Ectodermal cell (in vitro differentiated cells): ENCODE results near the gene DLGAP3.

Experiments used
- H3K27ac ChIP-seq: 2 replicates; pipeline ENCODE4 v1.7.0; 2013; ENCODE audit warnings: mild to moderate bottlenecking, low read depth, low read length; ENCODE audit not compliant: insufficient read depth, poor library complexity, severe bottlenecking
- H3K27me3 ChIP-seq: 2 replicates; pipeline ENCODE4 v1.7.0; 2013; ENCODE audit warnings: mild to moderate bottlenecking, low read length; ENCODE audit not compliant: insufficient read depth, control insufficient read depth, poor library complexity, severe bottlenecking
- H3K36me3 ChIP-seq: one replicate; pipeline ENCODE4 v1.7.0; 2013; ENCODE audit warnings: low read length; ENCODE audit not compliant: control insufficient read depth, insufficient read depth
- H3K4me1 ChIP-seq: one replicate; pipeline ENCODE4 v1.7.0; 2013; ENCODE audit warnings: low read length; ENCODE audit not compliant: control insufficient read depth, insufficient read depth
- H3K4me3 ChIP-seq: 2 replicates; pipeline ENCODE4 v1.7.0; 2013; ENCODE audit warnings: low read depth, low read length, control low read depth; ENCODE audit not compliant: insufficient read depth
- H3K9me3 ChIP-seq: 2 replicates; pipeline ENCODE4 v1.7.0; 2013; ENCODE audit warnings: mild to moderate bottlenecking, low read length, moderate library complexity; ENCODE audit not compliant: control insufficient read depth
- WGBS, 2 experiments: methylation state at CpG; one replicate each; pipeline ENCODE4 v1.1.7; 2013; ENCODE audit warnings: missing lambda C conversion rate in 2 of 2; 5-methylcytosine and 5-hydroxymethylcytosine counted together

DLGAP3 gene

GRCh38 chr1:34843392-34844251 is 85.8 kb downstream of the DLGAP3 start:
- WGBS, 2 experiments: 54 to 61% methylated on average over 13 to 14 of the region's 14 CpGs
- Histone ChIP-seq H3K4me3 (no peak overlapping the region), H3K9me3 (no peaks in the 10 kb centered on the region), H3K36me3 (no peaks in the 10 kb centered on the region), H3K27me3 (no peaks in the 10 kb centered on the region), H3K27ac (peak overlapping the region; percentile 70), H3K4me1 (peaks cover 33% of the 10 kb centered on the region)

GRCh38 chr1:34842952-34843371 is 86.5 kb downstream of the DLGAP3 start:
- Histone ChIP-seq H3K4me1 (peaks cover 33% of the 10 kb centered on the region), H3K4me3 (no peak overlapping the region), H3K36me3 (no peaks in the 10 kb centered on the region), H3K27ac (no peak overlapping the region), H3K27me3 (no peaks in the 10 kb centered on the region), H3K9me3 (no peaks in the 10 kb centered on the region)
- WGBS, 2 experiments: 47 to 60% methylated on average over 4 of the region's 4 CpGs

GRCh38 chr1:34842073-34842472 is 87.4 kb downstream of the DLGAP3 start:
- Histone ChIP-seq H3K4me3 (no peak overlapping the region), H3K9me3 (no peaks in the 10 kb centered on the region), H3K4me1 (peaks cover 33% of the 10 kb centered on the region), H3K36me3 (no peaks in the 10 kb centered on the region), H3K27ac (no peak overlapping the region), H3K27me3 (no peaks in the 10 kb centered on the region)
- 70 to 83% methylated on average over 3 of the region's 3 CpGs for WGBS, 2 experiments

GRCh38 chr1:34840426-34840825 is 89.0 kb downstream of the DLGAP3 start:
- Histone ChIP-seq H3K9me3 (no peaks in the 10 kb centered on the region), H3K27ac (no peak overlapping the region), H3K36me3 (no peaks in the 10 kb centered on the region), H3K4me1 (peaks cover 32% of the 10 kb centered on the region), H3K4me3 (no peak overlapping the region), H3K27me3 (no peaks in the 10 kb centered on the region)
- 88 to 91% methylated on average over 3 of the region's 3 CpGs for WGBS, 2 experiments

- WGBS, 2 experiments: 86 to 88% methylated on average over 14 of the region's 14 CpGs
- Histone ChIP-seq H3K9me3 (no peaks in the 10 kb centered on the region), H3K36me3 (no peaks in the 10 kb centered on the region), H3K4me1 (peaks cover 25% of the 10 kb centered on the region), H3K27ac (no peak overlapping the region), H3K27me3 (no peaks in the 10 kb centered on the region), H3K4me3 (no peak overlapping the region)
Observed at GRCh38 chr1:34839526-34840305, 89.7 kb downstream of the DLGAP3 start.

GRCh38 chr1:34833711-34834110 is 95.7 kb downstream of the DLGAP3 start:
- WGBS, 2 experiments: 88 to 89% methylated on average over 1 of the region's 1 CpG
- Histone ChIP-seq H3K9me3 (no peaks in the 10 kb centered on the region), H3K4me3 (no peak overlapping the region), H3K27ac (no peak overlapping the region), H3K36me3 (no peaks in the 10 kb centered on the region), H3K27me3 (no peaks in the 10 kb centered on the region), H3K4me1 (no peaks in the 10 kb centered on the region)

GRCh38 chr1:34831721-34832246 is 97.7 kb downstream of the DLGAP3 start:
- Histone ChIP-seq H3K27ac (no peak overlapping the region), H3K27me3 (no peaks in the 10 kb centered on the region), H3K36me3 (no peaks in the 10 kb centered on the region), H3K4me1 (no peaks in the 10 kb centered on the region), H3K4me3 (no peak overlapping the region), H3K9me3 (no peaks in the 10 kb centered on the region)
- WGBS, 2 experiments: 90 to 94% methylated on average over 6 of the region's 6 CpGs

- H3K9me3 ChIP-seq: no peaks in the 10 kb centered on the region
- WGBS, 2 experiments: 93 to 94% methylated on average over 3 of the region's 3 CpGs
- no peaks in the 10 kb centered on the region for H3K36me3 ChIP-seq
- no peaks in the 10 kb centered on the region for H3K4me1 ChIP-seq
- no peak overlapping the region for H3K4me3 ChIP-seq
- H3K27me3 ChIP-seq: no peaks in the 10 kb centered on the region
- H3K27ac ChIP-seq: no peak overlapping the region
Observed at GRCh38 chr1:34829250-34829649, 100.2 kb downstream of the DLGAP3 start.

GRCh38 chr1:34828611-34829010 is 100.8 kb downstream of the DLGAP3 start:
- H3K27me3 ChIP-seq: no peaks in the 10 kb centered on the region
- 85 to 88% methylated on average over 2 of the region's 2 CpGs for WGBS, 2 experiments
- H3K9me3 ChIP-seq: no peaks in the 10 kb centered on the region
- no peak overlapping the region for H3K27ac ChIP-seq
- H3K4me3 ChIP-seq: no peak overlapping the region
- no peaks in the 10 kb centered on the region for H3K36me3 ChIP-seq
- H3K4me1 ChIP-seq: no peaks in the 10 kb centered on the region

- no peaks in the 10 kb centered on the region for H3K9me3 ChIP-seq
- 89% methylated on average over 5 of the region's 5 CpGs for WGBS, 2 experiments
Observed at GRCh38 chr1:34827341-34827941, 102.0 kb downstream of the DLGAP3 start.

More at GRCh38 chr1:34827341-34827941, 102.0 kb downstream of the DLGAP3 start:
- H3K36me3 ChIP-seq: no peaks in the 10 kb centered on the region
- no peaks in the 10 kb centered on the region for H3K27me3 ChIP-seq
- H3K4me3 ChIP-seq: no peak overlapping the region
- H3K4me1 ChIP-seq: no peaks in the 10 kb centered on the region
- no peak overlapping the region for H3K27ac ChIP-seq
